Spleen (tissue), 11 donors: ENCODE measurements around the gene HMGXB4. TPM values are rescaled to one million over a fixed set of nuclear protein-coding genes. Genes with fewer than 3 reads are reported as not detected.

ENCODE experiments used
- DNase-seq: peaks from one replicate; pipeline ENCODE4 v3.0.0-alpha.2; 2020
- H3K27ac ChIP-seq, 8 donors: fragments of 200-600 bp; sonication (generic) in 7 of 8; 1 replicate in 4 of 8; 2 replicates in 4 of 8; pipeline versions ENCODE4 v1.5.0 to v1.8.0; 2016 to 2021; ENCODE audit warnings: inconsistent platforms in 4 of 8, mild to moderate bottlenecking in 4 of 8, moderate library complexity in 1 of 8
- H3K27me3 ChIP-seq, 7 donors: fragments of 200-600 bp; sonication (generic) in 6 of 7; replicated peaks in 1 of 7; 1 replicate in 4 of 7; 2 replicates in 3 of 7; pipeline versions ENCODE4 v1.5.0 to v1.8.0; 2016 to 2021; ENCODE audit warnings: inconsistent platforms in 3 of 7, mild to moderate bottlenecking in 1 of 7
- H3K36me3 ChIP-seq, 6 donors: fragments of 200-600 bp; sonication (generic) in 5 of 6; 1 replicate in 4 of 6; 2 replicates in 2 of 6; pipeline versions ENCODE4 v1.5.0 to v1.8.0; 2016 to 2021; ENCODE audit warnings: inconsistent platforms in 2 of 6
- H3K4me1 ChIP-seq, 6 donors: fragments of 200-600 bp; sonication (generic) in 5 of 6; 1 replicate in 3 of 6; 2 replicates in 3 of 6; pipeline versions ENCODE4 v1.5.0 to v1.8.0; 2016 to 2021; ENCODE audit warnings: inconsistent platforms in 3 of 6
- H3K4me3 ChIP-seq, 8 donors: fragments of 200-600 bp; sonication (generic) in 7 of 8; 1 replicate in 4 of 8; 2 replicates in 4 of 8; pipeline versions ENCODE4 v1.5.0 to v1.8.0; 2016 to 2021; ENCODE audit warnings: inconsistent platforms in 4 of 8, mild to moderate bottlenecking in 4 of 8, moderate library complexity in 2 of 8
- H3K9me3 ChIP-seq, 8 donors: fragments of 200-600 bp; sonication (generic) in 7 of 8; 1 replicate in 4 of 8; 2 replicates in 4 of 8; pipeline versions ENCODE4 v1.5.0 to v1.8.0; 2016 to 2021; ENCODE audit warnings: inconsistent platforms in 4 of 8
- CTCF ChIP-seq, 11 experiments: fragments of 200-600 bp in 7 of 11; fragments of 450-650 bp in 4 of 11; sonication (generic) in 4 of 11; IDR thresholded peaks in 8 of 11; conservative IDR thresholded peaks in 3 of 11; 1 replicate in 7 of 11; 2 replicates in 4 of 11; pipeline versions ENCODE4 v1.4.0 to v1.8.0; 2016 to 2021; ENCODE audit warnings: antibody characterized with exemption in 11 of 11, inconsistent platforms in 4 of 11, mild to moderate bottlenecking in 1 of 11
- POLR2A ChIP-seq, 3 donors: fragments of 450-650 bp; IDR thresholded peaks; one replicate each; pipeline ENCODE4 v1.5.1; 2017; ENCODE audit warnings: antibody characterized with exemption in 3 of 3, mild to moderate bottlenecking in 1 of 3
- POLR2AphosphoS5 ChIP-seq, 3 donors: sonication (generic); formaldehyde crosslinking; IDR thresholded peaks; one replicate each; pipeline ENCODE4 v1.5.1; 2017; ENCODE audit warnings: antibody characterized with exemption in 3 of 3
- WGBS, 5 donors: extraction: QIAGEN DNeasy Blood & Tissue Kit in 3 of 5; methylation state at CpG; one replicate each; pipeline versions ENCODE4 v1.1.5 to v1.1.7; 2013 to 2018; 5-methylcytosine and 5-hydroxymethylcytosine counted together
- intact Hi-C: fragments of 100-400 bp; cut with DNase I; formaldehyde crosslinking; loops from one replicate; pipeline ENCODE4 v1.15.0; 2023; ENCODE audit warnings: low total_unique reads
- polyA plus RNA-seq, 3 donors: library from polyadenylated mRNA; stranded (reverse); fragments of 200-250 nt; gene quantifications; one replicate each; pipeline ENCODE4 v1.2.1, GENCODE V29; 2013
- total RNA-seq, 7 donors: library from RNA; depleted of rRNA in 3 of 7; stranded (reverse); fragments of >200 nt in 3 of 7; fragmentation: NEBNext Ultra II Directional in 4 of 7; extraction: Animal tissue kit (Norgen Biotek cat#: 25700) in 4 of 7; gene quantifications; one replicate each; pipeline versions ENCODE4 v1.1.0 to v1.2.1, GENCODE V29; 2016 to 2021
- donor health status: healthy with polysubstance abuse.
- donor health status: DM: no; HTN: no; CAD: no; lungs with moderate emphysema.
- donor health status: DM: no; HTN: no; CAD: no.
- donor health status: Bipolar disorder and iron deficiency.
- donor health status: healthy.
- donor health status: DM: no; HTN: no; CAD: no.
- donor health status: DM: yes; HTN: yes; CAD: no.

HMGXB4 gene
- total and polyA plus RNA-seq, 10 donors = 4.0 to 24.6 (median 19.5) TPM

DNA sequence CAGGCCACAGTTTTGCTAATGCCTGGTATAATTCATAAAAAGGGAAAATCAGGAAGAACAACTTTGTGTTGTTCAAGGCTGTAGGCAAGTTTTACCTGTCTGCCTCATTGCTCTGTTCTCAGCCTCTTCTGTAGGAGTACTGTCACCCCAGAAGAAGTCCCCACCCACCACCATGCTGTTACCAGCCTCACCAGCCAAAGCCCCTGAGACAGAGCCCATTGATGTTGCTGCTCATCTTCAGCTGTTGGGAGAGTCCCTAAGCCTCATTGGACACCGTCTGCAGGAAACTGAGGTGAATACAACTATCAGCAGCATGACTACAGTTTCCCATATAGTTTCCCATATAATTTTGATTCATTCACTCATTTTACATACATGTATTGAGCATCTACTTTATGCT, 30.8 kb downstream of the HMGXB4 start:
- Histone ChIP-seq H3K27me3 (no peaks in the 10 kb centered on the region), H3K4me3 (no peak overlapping the region), H3K27ac (no peak overlapping the region), H3K9me3 (no peaks in the 10 kb centered on the region), H3K36me3 (peaks cover 0 to 100% (median 72%) of the 10 kb centered on the region in 6 donors), H3K4me1 (no peaks in the 10 kb centered on the region)
- TF ChIP-seq POLR2A (IDR thresholded peaks at IDR 0.05) (no peak), POLR2AphosphoS5 (IDR thresholded peaks at IDR 0.05) (no peak), CTCF (IDR thresholded peaks at IDR 0.05 in 8 of 11, conservative IDR thresholded peaks at IDR 0.05 in 3 of 11) (no peak)
- 81 to 94% (median 89%) methylated on average over 1 of the region's 1 CpG for WGBS, 5 donors
- DNase-seq = no peak
- intact Hi-C loops = no loop called here

DNA sequence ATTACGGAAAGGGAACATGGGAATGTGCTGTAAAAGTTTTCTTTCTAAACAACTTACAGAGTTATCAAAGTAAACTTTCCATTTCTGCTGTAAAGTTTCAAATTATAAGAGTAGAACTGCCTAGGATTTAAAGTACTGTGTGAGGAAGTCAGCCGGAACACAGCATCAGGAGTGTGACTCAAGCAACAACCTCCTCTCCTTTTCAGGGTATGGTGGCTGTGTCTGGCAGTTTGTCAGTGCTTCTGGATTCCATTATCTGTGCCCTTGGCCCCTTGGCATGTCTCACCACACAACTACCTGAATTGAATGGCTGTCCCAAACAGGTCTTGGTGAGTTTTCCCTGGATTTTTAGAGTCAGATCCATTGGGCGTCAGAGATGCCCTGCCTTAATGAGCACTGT, 35.5 kb downstream of the HMGXB4 start:
- no peak for DNase-seq
- Histone ChIP-seq H3K4me3 (no peak overlapping the region), H3K4me1 (no peaks in the 10 kb centered on the region), H3K27ac (no peak overlapping the region), H3K36me3 (peaks cover 0 to 81% (median 56%) of the 10 kb centered on the region in 6 donors), H3K9me3 (no peaks in the 10 kb centered on the region), H3K27me3 (no peaks in the 10 kb centered on the region)
- intact Hi-C loops = no loop called here
- TF ChIP-seq POLR2A (IDR thresholded peaks at IDR 0.05) (no peak), CTCF (IDR thresholded peaks at IDR 0.05 in 8 of 11, conservative IDR thresholded peaks at IDR 0.05 in 3 of 11) (no peak), POLR2AphosphoS5 (IDR thresholded peaks at IDR 0.05) (no peak)
- 96 to 100% (median 99%) methylated on average over 3 of the region's 3 CpGs for WGBS, 5 donors

GRCh38 chr22:35296051-35296450, 38.8 kb downstream of the HMGXB4 start:
- TF ChIP-seq CTCF (IDR thresholded peaks at IDR 0.05 in 8 of 11, conservative IDR thresholded peaks at IDR 0.05 in 3 of 11) (no peak), POLR2AphosphoS5 (IDR thresholded peaks at IDR 0.05) (no peak)
- Histone ChIP-seq H3K4me1 (peaks cover 5 to 20% (median 10%) of the 10 kb centered on the region in 6 donors), H3K9me3 (no peaks in the 10 kb centered on the region), H3K27ac (no peak overlapping the region), H3K27me3 (no peaks in the 10 kb centered on the region), H3K36me3 (peaks cover 0 to 48% (median 31%) of the 10 kb centered on the region in 6 donors), H3K4me3 (no peak overlapping the region)
- no peak for DNase-seq
- intact Hi-C loops = no loop called here

DNA sequence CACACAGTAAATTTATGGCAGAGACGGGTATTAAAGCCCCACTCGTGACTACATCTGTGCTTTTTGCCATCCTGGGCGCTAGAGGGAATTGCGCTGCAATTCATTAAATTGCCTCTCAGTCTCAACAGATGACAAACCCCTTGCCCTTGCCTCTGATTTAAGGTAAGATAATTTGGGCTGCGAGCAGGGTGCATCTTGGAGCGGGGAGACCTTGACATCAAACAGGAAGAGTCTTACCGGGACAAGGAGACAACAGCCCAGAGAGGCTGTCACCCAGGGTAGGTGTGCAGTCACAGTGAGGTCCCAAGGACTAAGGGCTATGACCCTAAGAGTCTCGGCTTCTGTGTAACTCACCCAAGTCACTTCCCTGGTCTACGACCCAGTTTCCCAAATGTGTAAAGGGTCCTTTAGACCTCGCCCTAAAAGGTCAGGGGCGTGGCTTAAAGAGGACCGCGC, 42.0 kb downstream of the HMGXB4 start:
- WGBS, 5 donors = 6 to 14% (median 10%) methylated on average over 8 to 13 of the region's 13 CpGs

More for the DNA sequence above, 42.0 kb downstream of the HMGXB4 start:
- TF ChIP-seq CTCF (IDR thresholded peaks at IDR 0.05 in 8 of 11, conservative IDR thresholded peaks at IDR 0.05 in 3 of 11) = no peak
- TF ChIP-seq POLR2A (IDR thresholded peaks at IDR 0.05) = no peak
- TF ChIP-seq POLR2AphosphoS5 (IDR thresholded peaks at IDR 0.05) = no peak
- intact Hi-C loops = no loop called here
- H3K27ac ChIP-seq = peak overlapping the region; percentile 90 to 100 (median 98)
- peaks cover 5 to 47% (median 33%) of the 10 kb centered on the region in 6 donors for H3K4me1 ChIP-seq
- no peaks in the 10 kb centered on the region for H3K27me3 ChIP-seq
- H3K36me3 ChIP-seq = peaks cover 0 to 23% (median 3%) of the 10 kb centered on the region in 6 donors
- DNase-seq = no peak
- H3K9me3 ChIP-seq = no peaks in the 10 kb centered on the region
- H3K4me3 ChIP-seq = peak overlapping the region; percentile 67 to 85 (median 78)
